ENCODE results near the gene TMEM11. TPM values are rescaled to one million over a fixed set of nuclear protein-coding genes. Genes with fewer than 3 reads are reported as not detected.

TMEM11 gene
- total and polyA plus RNA-seq, 4 donors, result 9.3 to 20.8 (median 11.6) TPM

GRCh38 chr17:21152731-21153130 lies 61.2 kb downstream of the TMEM11 start (continued):
- no peak for TF ChIP-seq ZBTB33 (IDR thresholded peaks at IDR 0.05)
- TF ChIP-seq RXRA (IDR thresholded peaks at IDR 0.05), result no peak
- TF ChIP-seq, protein P1, sequence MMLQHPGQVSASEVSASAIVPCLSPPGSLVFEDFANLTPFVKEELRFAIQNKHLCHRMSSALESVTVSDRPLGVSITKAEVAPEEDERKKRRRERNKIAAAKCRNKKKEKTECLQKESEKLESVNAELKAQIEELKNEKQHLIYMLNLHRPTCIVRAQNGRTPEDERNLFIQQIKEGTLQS (IDR thresholded peaks at IDR 0.05), result no peak
- TF ChIP-seq FOXA2 (IDR thresholded peaks at IDR 0.05), result no peak
- no peak for TF ChIP-seq YY1 (IDR thresholded peaks at IDR 0.05)
- TF ChIP-seq, protein P2, sequence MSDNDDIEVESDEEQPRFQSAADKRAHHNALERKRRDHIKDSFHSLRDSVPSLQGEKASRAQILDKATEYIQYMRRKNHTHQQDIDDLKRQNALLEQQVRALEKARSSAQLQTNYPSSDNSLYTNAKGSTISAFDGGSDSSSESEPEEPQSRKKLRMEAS (IDR thresholded peaks at IDR 0.05), result no peak
- no peak for TF ChIP-seq FOXA1 (IDR thresholded peaks at IDR 0.05)
- no peak for TF ChIP-seq SP1 (IDR thresholded peaks at IDR 0.05)
- TF ChIP-seq HNF4A (conservative IDR thresholded peaks at IDR 0.05), result no peak

GRCh38 chr17:21149621-21150020 lies 64.3 kb downstream of the TMEM11 start:
- no peaks in the 10 kb centered on the region for H3K4me1 ChIP-seq (ENCODE audit: control insufficient read depth in 4 of 4, insufficient read depth in 4 of 4, low read length in 3 of 4)
- peaks cover 0 to 2% (median 0%) of the 10 kb centered on the region in 4 donors for H3K9me3 ChIP-seq (ENCODE audit: control insufficient read depth in 4 of 4, low read length in 3 of 4)
- no peak for TF ChIP-seq RXRA (IDR thresholded peaks at IDR 0.05)
- no peak for TF ChIP-seq JUND (IDR thresholded peaks at IDR 0.05)
- TF ChIP-seq FOXA2 (IDR thresholded peaks at IDR 0.05), result no peak
- no peak for TF ChIP-seq YY1 (IDR thresholded peaks at IDR 0.05)
- no peak for TF ChIP-seq HNF4A (conservative IDR thresholded peaks at IDR 0.05)
- TF ChIP-seq EGR1 (IDR thresholded peaks at IDR 0.05; ENCODE audit: low read depth in 2 of 2), result no peak
- no peak for TF ChIP-seq HNF4G (IDR thresholded peaks at IDR 0.05)
- TF ChIP-seq FOXA1 (IDR thresholded peaks at IDR 0.05), result no peak
- TF ChIP-seq, protein P3, sequence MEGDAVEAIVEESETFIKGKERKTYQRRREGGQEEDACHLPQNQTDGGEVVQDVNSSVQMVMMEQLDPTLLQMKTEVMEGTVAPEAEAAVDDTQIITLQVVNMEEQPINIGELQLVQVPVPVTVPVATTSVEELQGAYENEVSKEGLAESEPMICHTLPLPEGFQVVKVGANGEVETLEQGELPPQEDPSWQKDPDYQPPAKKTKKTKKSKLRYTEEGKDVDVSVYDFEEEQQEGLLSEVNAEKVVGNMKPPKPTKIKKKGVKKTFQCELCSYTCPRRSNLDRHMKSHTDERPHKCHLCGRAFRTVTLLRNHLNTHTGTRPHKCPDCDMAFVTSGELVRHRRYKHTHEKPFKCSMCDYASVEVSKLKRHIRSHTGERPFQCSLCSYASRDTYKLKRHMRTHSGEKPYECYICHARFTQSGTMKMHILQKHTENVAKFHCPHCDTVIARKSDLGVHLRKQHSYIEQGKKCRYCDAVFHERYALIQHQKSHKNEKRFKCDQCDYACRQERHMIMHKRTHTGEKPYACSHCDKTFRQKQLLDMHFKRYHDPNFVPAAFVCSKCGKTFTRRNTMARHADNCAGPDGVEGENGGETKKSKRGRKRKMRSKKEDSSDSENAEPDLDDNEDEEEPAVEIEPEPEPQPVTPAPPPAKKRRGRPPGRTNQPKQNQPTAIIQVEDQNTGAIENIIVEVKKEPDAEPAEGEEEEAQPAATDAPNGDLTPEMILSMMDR (IDR thresholded peaks at IDR 0.05; ENCODE audit: low read depth, low read length, missing input control), result no peak
- TF ChIP-seq ZBTB33 (IDR thresholded peaks at IDR 0.05), result no peak
- TF ChIP-seq, protein P4, sequence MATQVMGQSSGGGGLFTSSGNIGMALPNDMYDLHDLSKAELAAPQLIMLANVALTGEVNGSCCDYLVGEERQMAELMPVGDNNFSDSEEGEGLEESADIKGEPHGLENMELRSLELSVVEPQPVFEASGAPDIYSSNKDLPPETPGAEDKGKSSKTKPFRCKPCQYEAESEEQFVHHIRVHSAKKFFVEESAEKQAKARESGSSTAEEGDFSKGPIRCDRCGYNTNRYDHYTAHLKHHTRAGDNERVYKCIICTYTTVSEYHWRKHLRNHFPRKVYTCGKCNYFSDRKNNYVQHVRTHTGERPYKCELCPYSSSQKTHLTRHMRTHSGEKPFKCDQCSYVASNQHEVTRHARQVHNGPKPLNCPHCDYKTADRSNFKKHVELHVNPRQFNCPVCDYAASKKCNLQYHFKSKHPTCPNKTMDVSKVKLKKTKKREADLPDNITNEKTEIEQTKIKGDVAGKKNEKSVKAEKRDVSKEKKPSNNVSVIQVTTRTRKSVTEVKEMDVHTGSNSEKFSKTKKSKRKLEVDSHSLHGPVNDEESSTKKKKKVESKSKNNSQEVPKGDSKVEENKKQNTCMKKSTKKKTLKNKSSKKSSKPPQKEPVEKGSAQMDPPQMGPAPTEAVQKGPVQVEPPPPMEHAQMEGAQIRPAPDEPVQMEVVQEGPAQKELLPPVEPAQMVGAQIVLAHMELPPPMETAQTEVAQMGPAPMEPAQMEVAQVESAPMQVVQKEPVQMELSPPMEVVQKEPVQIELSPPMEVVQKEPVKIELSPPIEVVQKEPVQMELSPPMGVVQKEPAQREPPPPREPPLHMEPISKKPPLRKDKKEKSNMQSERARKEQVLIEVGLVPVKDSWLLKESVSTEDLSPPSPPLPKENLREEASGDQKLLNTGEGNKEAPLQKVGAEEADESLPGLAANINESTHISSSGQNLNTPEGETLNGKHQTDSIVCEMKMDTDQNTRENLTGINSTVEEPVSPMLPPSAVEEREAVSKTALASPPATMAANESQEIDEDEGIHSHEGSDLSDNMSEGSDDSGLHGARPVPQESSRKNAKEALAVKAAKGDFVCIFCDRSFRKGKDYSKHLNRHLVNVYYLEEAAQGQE (IDR thresholded peaks at IDR 0.05), result no peak
- TF ChIP-seq, protein P2 (IDR thresholded peaks at IDR 0.05), result no peak
- no peak for TF ChIP-seq GABPA (IDR thresholded peaks at IDR 0.05 in 1 of 2, conservative IDR thresholded peaks at IDR 0.05 in 1 of 2)
- no peak for TF ChIP-seq SP1 (IDR thresholded peaks at IDR 0.05)
- TF ChIP-seq TAF1 (conservative IDR thresholded peaks at IDR 0.05), result no peak
- TF ChIP-seq RAD21 (IDR thresholded peaks at IDR 0.05), result no peak
- no peak for TF ChIP-seq NR2F2 (IDR thresholded peaks at IDR 0.05)
- TF ChIP-seq, protein P1 (IDR thresholded peaks at IDR 0.05), result no peak
- no peaks in the 10 kb centered on the region for H3K27me3 ChIP-seq (ENCODE audit: control insufficient read depth in 4 of 4, insufficient read depth in 4 of 4, low read length in 3 of 4)
- H3K9ac ChIP-seq (ENCODE audit: low read depth in 1 of 2, low read length in 2 of 2), result no peak overlapping the region
- H3K4me3 ChIP-seq (ENCODE audit: low read depth in 1 of 3, low read length in 3 of 3), result no peak overlapping the region
- WGBS, result 87% methylated on average over 1 of the region's 1 CpG
- H3K27ac ChIP-seq (ENCODE audit: low read depth in 1 of 2, low read length in 2 of 2), result no peak overlapping the region
- DNase-seq (ENCODE audit: low spot score), result no peak
- H3K36me3 ChIP-seq (ENCODE audit: control insufficient read depth in 4 of 4, insufficient read depth in 3 of 4, low read depth in 1 of 4, low read length in 3 of 4), result no peaks in the 10 kb centered on the region

All from liver (tissue), 9 donors.